Measurements from ENCODE around the gene REXO1. TPM values are rescaled to one million over a fixed set of nuclear protein-coding genes. Genes with fewer than 3 reads are reported as not detected.
A peak's percentile ranks its signal among the peaks of the same experiment; 100 is the strongest.

The REXO1 gene
- total and polyA plus RNA-seq, 2 of the 13 experiments (the other 11 are each of a cell fraction or from before 2014, with no cell fraction given) = 5.0 to 11.2 TPM

- no peak for TF ChIP-seq RFXANK (CRISPR knock-in tag; IDR thresholded peaks at IDR 0.05)
- TF ChIP-seq REXO4 (CRISPR knock-in tag; IDR thresholded peaks at IDR 0.05; ENCODE audit: borderline replicate concordance) = no peak
- TF ChIP-seq ZNF224 (CRISPR knock-in tag; IDR thresholded peaks at IDR 0.05) = no peak
- TF ChIP-seq ZFP91 (CRISPR knock-in tag; IDR thresholded peaks at IDR 0.05; ENCODE audit: borderline replicate concordance) = peak; percentile 46; the same call in 1 of the 2 replicates
- no peak for TF ChIP-seq ZNF713 (CRISPR knock-in tag; IDR thresholded peaks at IDR 0.05)
- no peak for TF ChIP-seq PREB (CRISPR knock-in tag; IDR thresholded peaks at IDR 0.05)
- TF ChIP-seq TBP (CRISPR knock-in tag; IDR thresholded peaks at IDR 0.05) = no peak
- no peak for TF ChIP-seq ZNF724P (CRISPR knock-in tag; IDR thresholded peaks at IDR 0.05; ENCODE audit: borderline replicate concordance)
- TF ChIP-seq ZNF367 (CRISPR knock-in tag; IDR thresholded peaks at IDR 0.05; ENCODE audit: borderline replicate concordance) = no peak
- TF ChIP-seq SMAD9 (CRISPR knock-in tag; IDR thresholded peaks at IDR 0.05) = no peak
- TF ChIP-seq KLF13 (CRISPR knock-in tag; IDR thresholded peaks at IDR 0.05) = no peak
- TF ChIP-seq BORCS8-MEF2B (CRISPR knock-in tag; IDR thresholded peaks at IDR 0.05) = 0 out of 2 replicates have a peak, but pooled peaks have one; percentile 39
- 0 out of 2 replicates have a peak, but pooled peaks have one; percentile 36 for TF ChIP-seq PITX1 (CRISPR knock-in tag; IDR thresholded peaks at IDR 0.05)
- TF ChIP-seq E2F5 (CRISPR knock-in tag; conservative IDR thresholded peaks at IDR 0.05) = no peak
- peak; percentile 20 for TF ChIP-seq ZNF883 (CRISPR knock-in tag; IDR thresholded peaks at IDR 0.05; ENCODE audit: not compliant biosample characterization)
- no peak for TF ChIP-seq EHMT2 (IDR thresholded peaks at IDR 0.05; ENCODE audit: borderline replicate concordance, low read depth, low read length)
- TF ChIP-seq HMG20B (CRISPR knock-in tag; conservative IDR thresholded peaks at IDR 0.05) = no peak
- TF ChIP-seq NFE2L1 (CRISPR knock-in tag; IDR thresholded peaks at IDR 0.05; ENCODE audit: borderline replicate concordance) = no peak
- peak; percentile 67; the same call in 1 of the 2 replicates for TF ChIP-seq KDM2A (CRISPR knock-in tag; IDR thresholded peaks at IDR 0.05; ENCODE audit: borderline replicate concordance, low read depth)
- peak; percentile 48 for TF ChIP-seq YY1 (IDR thresholded peaks at IDR 0.05; ENCODE audit: insufficient read depth, insufficient replicate concordance, low read depth, low read length)
- TF ChIP-seq ZNF773 (CRISPR knock-in tag; IDR thresholded peaks at IDR 0.05; ENCODE audit: borderline replicate concordance) = no peak
- TF ChIP-seq GATAD2A (CRISPR knock-in tag; IDR thresholded peaks at IDR 0.05) = peak; percentile 35; the same call in 1 of the 2 replicates
- no peak for TF ChIP-seq ZSCAN30 (CRISPR knock-in tag; IDR thresholded peaks at IDR 0.05)
- TF ChIP-seq MEF2D (CRISPR knock-in tag; IDR thresholded peaks at IDR 0.05) = 0 out of 2 replicates have a peak, but pooled peaks have one; percentile 46
Observed at GRCh38 chr19:1853295-1854038, 5.2 kb upstream of the REXO1 start (continued).

Data from HepG2 (cell line).